Measurements from ENCODE around the gene CARD14. TPM values are rescaled to one million over a fixed set of nuclear protein-coding genes. Genes with fewer than 3 reads are reported as not detected.
A peak's percentile ranks its signal among the peaks of the same experiment; 100 is the strongest.
"Not testable (repeated sequence)": the region's sequence is repeated elsewhere in the genome, so short reads cannot be mapped to it uniquely, and the experiment has no call there.

CARD14 gene
- total RNA-seq, 1 experiment from 2014 or later = 0.10 TPM

- peak; percentile 97 for DNase-seq (ENCODE audit: low read depth)
These were observed 22.6 kb upstream of the CARD14 start, which contains the start of gene EIF4A3 for GRCh38 chr17:80147035-80147822. Gene EIF4A3, minus strand, starts transcription at chr17:80147128. Its CDS starts 167 bp downstream, at chr17:80146961.

GRCh38 chr17:80151333-80151732 is 18.5 kb upstream of the CARD14 start:
- no peak for DNase-seq (ENCODE audit: low read depth)

GRCh38 chr17:80152081-80152702 is 17.6 kb upstream of the CARD14 start:
- DNase-seq (ENCODE audit: low read depth) = no peak

GRCh38 chr17:80153004-80153403 is 16.8 kb upstream of the CARD14 start:
- DNase-seq (ENCODE audit: low read depth) = no peak

- no peak for DNase-seq (ENCODE audit: low read depth)
These were observed 15.7 kb upstream of the CARD14 start for GRCh38 chr17:80154166-80154565.

- DNase-seq (ENCODE audit: low read depth) = not testable (repeated sequence)
These were observed 14.2 kb upstream of the CARD14 start for GRCh38 chr17:80155600-80155999.

GRCh38 chr17:80158846-80159245 is 11.0 kb upstream of the CARD14 start:
- DNase-seq (ENCODE audit: low read depth) = no peak

GRCh38 chr17:80160536-80160935 is 9.3 kb upstream of the CARD14 start:
- DNase-seq (ENCODE audit: low read depth) = no peak

GRCh38 chr17:80163336-80163735 is 6.5 kb upstream of the CARD14 start:
- peak; percentile 42 for DNase-seq (ENCODE audit: low read depth)

- no peak for DNase-seq (ENCODE audit: low read depth)
These were observed 5.6 kb upstream of the CARD14 start for GRCh38 chr17:80164185-80164584.

GRCh38 chr17:80166446-80166845 is 3.4 kb upstream of the CARD14 start:
- no peak for DNase-seq (ENCODE audit: low read depth)

- DNase-seq (ENCODE audit: low read depth) = no peak
These were observed 1.5 kb upstream of the CARD14 start for GRCh38 chr17:80168371-80168770.

GRCh38 chr17:80169107-80169506 is 723 bp upstream of the CARD14 start:
- DNase-seq (ENCODE audit: low read depth) = no peak

- DNase-seq (ENCODE audit: low read depth) = no peak
These were observed 1.9 kb downstream of the CARD14 start for GRCh38 chr17:80171681-80172080.

GRCh38 chr17:80173126-80173525 is 3.3 kb downstream of the CARD14 start:
- DNase-seq (ENCODE audit: low read depth) = no peak

GRCh38 chr17:80173916-80174315 is 4.1 kb downstream of the CARD14 start:
- DNase-seq (ENCODE audit: low read depth) = no peak

- DNase-seq (ENCODE audit: low read depth) = no peak
These were observed 6.9 kb downstream of the CARD14 start for GRCh38 chr17:80176757-80177156.

GRCh38 chr17:80177986-80178595 is 8.3 kb downstream of the CARD14 start:
- no peak for DNase-seq (ENCODE audit: low read depth)

- DNase-seq (ENCODE audit: low read depth) = no peak
These were observed 10.4 kb downstream of the CARD14 start for GRCh38 chr17:80180192-80180591.

GRCh38 chr17:80181431-80181830 is 11.6 kb downstream of the CARD14 start:
- no peak for DNase-seq (ENCODE audit: low read depth)

GRCh38 chr17:80182118-80182844 is 12.5 kb downstream of the CARD14 start:
- no peak for DNase-seq (ENCODE audit: low read depth)

- DNase-seq (ENCODE audit: low read depth) = no peak
These were observed 13.0 kb downstream of the CARD14 start for GRCh38 chr17:80182845-80183223.
